ENCODE measurements around the gene EPHB2. TPM values are rescaled to one million over a fixed set of nuclear protein-coding genes. Genes with fewer than 3 reads are reported as not detected.

Gene EPHB2
- total RNA-seq, 1 donor from 2014 or later: 4.2 TPM

- no peak for DNase-seq (ENCODE audit: low read depth)
These were observed 200.5 kb downstream of the EPHB2 start for GRCh38 chr1:22910986-22911651.

DNA sequence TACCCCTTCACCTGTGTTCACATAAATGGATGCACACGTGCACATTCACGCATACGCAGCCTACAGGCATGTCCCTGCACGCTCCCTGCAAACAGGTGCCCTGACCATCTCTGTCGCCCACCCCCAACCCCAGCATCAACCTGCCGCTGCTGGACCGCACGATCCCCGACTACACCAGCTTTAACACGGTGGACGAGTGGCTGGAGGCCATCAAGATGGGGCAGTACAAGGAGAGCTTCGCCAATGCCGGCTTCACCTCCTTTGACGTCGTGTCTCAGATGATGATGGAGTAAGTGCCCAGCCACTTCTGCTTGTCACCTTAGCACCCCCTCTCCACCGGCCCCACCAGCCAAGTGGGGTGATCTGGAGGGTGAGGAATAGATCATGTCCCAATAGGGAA lies 201.7 kb downstream of the EPHB2 start:
- no peak for DNase-seq (ENCODE audit: low read depth)

- no peak for DNase-seq (ENCODE audit: low read depth)
These were observed 202.9 kb downstream of the EPHB2 start for GRCh38 chr1:22913421-22914141.

DNA sequence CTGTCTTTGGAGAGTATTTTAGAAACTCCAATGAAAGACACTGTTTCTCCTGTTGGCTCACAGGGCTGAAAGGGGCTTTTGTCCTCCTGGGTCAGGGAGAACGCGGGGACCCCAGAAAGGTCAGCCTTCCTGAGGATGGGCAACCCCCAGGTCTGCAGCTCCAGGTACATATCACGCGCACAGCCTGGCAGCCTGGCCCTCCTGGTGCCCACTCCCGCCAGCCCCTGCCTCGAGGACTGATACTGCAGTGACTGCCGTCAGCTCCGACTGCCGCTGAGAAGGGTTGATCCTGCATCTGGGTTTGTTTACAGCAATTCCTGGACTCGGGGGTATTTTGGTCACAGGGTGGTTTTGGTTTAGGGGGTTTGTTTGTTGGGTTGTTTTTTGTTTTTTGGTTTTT lies 203.5 kb downstream of the EPHB2 start:
- DNase-seq (ENCODE audit: low read depth): no peak

GRCh38 chr1:22914633-22915217 lies 204.1 kb downstream of the EPHB2 start:
- no peak for DNase-seq (ENCODE audit: low read depth)

DNA sequence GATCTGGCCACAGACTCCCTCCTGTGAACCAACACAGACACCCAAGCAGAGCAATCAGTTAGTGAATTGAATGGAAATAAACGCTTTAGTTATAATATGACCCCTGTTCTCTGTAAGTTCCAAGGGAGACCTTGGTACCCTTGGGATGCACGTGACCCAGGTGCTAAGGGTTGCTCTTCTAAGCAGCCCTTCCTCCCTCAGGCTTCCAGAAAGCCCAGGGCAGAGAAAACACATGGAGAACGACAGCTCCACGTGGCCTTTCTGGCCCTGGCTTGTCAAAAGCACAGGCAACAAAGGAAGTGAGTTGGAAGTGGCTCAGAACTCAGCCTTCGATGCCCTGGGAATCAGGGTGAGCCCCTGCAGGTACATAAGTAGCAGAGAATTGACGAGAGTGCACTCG lies 204.6 kb downstream of the EPHB2 start:
- no peak for DNase-seq (ENCODE audit: low read depth)

GRCh38 chr1:22915816-22916470 lies 205.3 kb downstream of the EPHB2 start:
- no peak for DNase-seq (ENCODE audit: low read depth)

GRCh38 chr1:22916471-22916820 lies 205.8 kb downstream of the EPHB2 start:
- DNase-seq (ENCODE audit: low read depth): peak; percentile 23

GRCh38 chr1:22917989-22918388 lies 207.3 kb downstream of the EPHB2 start:
- no peak for DNase-seq (ENCODE audit: low read depth)

GRCh38 chr1:22918644-22919043 lies 208.0 kb downstream of the EPHB2 start:
- no peak for DNase-seq (ENCODE audit: low read depth)

DNA sequence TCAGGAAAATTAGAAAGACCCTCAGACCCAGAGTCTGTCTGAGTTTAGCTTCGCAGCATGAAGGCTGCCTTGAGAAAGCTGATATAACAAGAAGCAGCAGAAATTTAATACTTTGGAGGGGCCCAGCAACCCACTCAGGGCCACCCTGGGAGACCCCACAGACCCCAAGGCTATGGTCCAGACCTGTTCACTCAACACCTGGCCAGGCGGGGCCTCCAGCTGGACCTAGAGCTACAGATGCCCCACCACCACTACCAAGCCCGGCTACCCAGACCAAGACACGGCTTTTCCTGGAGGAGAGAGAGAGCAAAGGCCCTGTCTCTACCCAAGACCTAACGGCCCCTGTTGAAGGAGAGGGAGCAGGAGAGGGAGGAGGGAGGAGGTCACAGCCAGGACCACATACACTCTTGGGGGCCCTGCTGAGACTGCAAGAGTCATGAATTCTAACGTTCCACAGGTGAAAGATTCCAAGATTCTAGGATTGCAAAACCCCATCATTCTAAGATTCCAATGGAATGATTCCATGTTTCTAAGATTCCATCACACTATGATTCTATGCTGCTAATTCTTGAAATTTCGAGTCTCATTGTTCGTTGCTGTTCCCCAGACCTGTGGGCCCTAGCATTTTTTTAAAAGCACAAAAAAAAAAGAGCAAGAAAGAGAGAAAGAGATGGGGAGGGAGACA lies 208.8 kb downstream of the EPHB2 start:
- DNase-seq (ENCODE audit: low read depth): no peak

GRCh38 chr1:22920026-22920733 lies 209.5 kb downstream of the EPHB2 start:
- DNase-seq (ENCODE audit: low read depth): no peak

- DNase-seq (ENCODE audit: low read depth): no peak
These were observed 210.3 kb downstream of the EPHB2 start for GRCh38 chr1:22920734-22921451.

GRCh38 chr1:22921452-22922126 lies 210.9 kb downstream of the EPHB2 start:
- DNase-seq (ENCODE audit: low read depth): no peak

DNA sequence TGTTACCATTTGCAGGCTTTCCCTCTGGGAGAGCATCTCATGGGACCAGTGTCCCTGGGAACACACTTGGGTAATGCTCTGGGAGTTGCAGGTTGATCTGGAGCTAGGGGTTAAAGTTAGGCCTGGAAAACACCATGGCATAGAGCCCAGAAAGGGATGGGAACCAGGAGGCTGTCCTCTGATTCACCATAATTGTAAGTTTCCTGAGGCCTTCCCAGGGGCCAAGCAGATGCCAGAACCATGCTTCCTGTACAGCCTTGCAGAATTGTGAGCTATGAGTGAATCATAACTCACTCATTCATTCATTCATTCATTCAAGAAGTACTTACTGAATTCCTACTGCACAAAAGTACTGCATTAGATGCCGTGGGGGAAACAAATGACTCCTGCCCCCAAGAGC lies 212.0 kb downstream of the EPHB2 start:
- DNase-seq (ENCODE audit: low read depth): no peak

- no peak for DNase-seq (ENCODE audit: low read depth)
These were observed 214.5 kb downstream of the EPHB2 start for GRCh38 chr1:22925111-22925510.

DNA sequence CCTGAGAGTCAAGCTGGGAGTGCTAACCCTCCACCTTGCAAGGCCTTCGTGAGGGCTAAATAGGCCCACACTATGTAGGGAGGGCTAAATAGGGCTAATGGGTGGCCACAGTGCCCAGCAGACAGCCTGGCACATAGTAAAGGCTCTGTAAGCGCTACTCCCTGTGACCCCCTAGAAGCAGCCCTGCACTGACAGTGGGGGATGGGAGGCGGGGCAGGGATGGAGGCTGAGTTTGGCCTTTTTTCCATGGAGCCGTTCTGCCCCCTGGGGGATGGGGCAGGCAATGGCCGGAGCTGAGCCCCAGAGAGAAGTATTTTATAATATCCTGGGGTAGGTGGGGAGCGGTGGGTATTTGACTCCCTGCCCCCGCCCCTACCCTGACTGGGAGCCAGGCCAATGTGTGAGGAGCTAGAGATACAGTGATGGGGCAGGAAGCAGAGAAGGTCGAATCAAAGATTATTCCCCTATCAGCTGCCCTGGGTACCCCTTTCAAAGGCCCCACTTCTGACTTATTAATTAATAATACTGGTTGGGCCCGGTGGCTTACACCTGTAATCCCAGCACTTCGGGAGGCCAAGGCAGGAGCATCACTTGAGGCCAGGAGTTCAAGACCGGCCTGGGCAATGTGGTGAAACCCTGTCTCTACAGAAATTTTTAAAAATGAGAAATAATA lies 219.7 kb downstream of the EPHB2 start:
- peak; percentile 58 for DNase-seq (ENCODE audit: low read depth)

DNA sequence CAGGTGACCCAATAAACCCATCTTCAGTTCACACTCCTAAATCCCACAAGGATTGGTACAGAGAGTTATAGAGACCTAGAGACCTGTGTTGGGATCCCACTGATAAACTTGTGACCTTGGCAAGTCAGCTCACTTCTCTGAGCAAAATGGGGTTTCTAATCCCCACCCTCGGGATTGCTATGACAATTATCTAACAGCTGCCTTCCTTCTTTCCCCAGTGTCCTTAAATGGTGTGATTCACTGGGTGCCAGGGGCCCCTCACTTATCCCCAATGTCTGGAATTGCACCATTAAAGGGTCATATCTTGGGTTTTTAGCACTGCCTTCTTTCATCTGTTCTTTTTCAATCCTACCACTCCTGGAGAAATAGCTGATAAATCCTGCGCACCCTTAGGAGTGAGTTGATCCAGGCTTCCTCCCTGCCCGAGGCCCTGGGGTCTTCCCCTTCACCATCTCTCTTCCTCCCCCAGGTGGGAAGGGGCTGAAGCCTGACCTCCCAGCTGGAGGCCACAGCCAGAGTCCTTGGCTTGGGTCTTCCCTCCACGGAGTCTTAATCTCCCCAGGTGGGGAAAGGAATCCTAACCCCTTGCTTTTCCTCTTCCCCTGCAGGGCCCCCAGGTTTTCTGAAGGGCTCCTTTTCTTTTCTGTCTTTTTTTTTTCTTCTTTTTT lies 222.3 kb downstream of the EPHB2 start:
- no peak for DNase-seq (ENCODE audit: low read depth)

DNA sequence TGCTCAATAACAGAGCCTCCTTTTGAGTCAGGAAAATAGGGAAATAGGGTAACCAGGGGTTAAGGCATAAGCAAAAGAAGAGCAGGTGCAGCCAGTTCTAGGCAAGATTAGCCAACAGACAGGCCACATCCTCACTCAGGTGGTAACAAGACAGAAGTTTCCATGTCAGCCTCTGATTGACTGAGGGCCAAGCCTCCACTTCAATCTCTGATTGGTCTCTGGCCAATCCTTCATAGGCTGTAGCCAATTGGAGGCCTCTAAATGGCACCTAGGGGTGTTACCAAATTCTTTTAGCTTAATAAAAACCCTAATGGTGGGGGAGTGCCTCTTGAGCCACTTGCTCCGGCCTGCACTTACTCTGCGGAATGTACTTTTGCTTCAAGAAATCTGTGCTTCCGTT lies 224.8 kb downstream of the EPHB2 start:
- no peak for DNase-seq (ENCODE audit: low read depth)
